OCI-LY1 (cell line): ENCODE measurements around the gene PDE4D.

Experiments used
- H2AFZ ChIP-seq: fragments of 200-600 bp; sonication (generic), shearing (Covaris generic); 2 replicates; pipeline ENCODE4 v1.6.0; 2014; ENCODE audit warnings: antibody characterized with exemption, mild to moderate bottlenecking, low read length
- H3F3A ChIP-seq: fragments of 200-600 bp; sonication (generic), shearing (Covaris generic); 2 replicates; pipeline ENCODE4 v1.6.0; 2014; ENCODE audit warnings: mild to moderate bottlenecking, antibody characterized with exemption, low read length, moderate library complexity; ENCODE audit not compliant: insufficient read depth
- H3K27ac ChIP-seq: fragments of 200-600 bp; sonication (generic); 2 replicates; pipeline ENCODE4 v1.5.1; 2014; ENCODE audit warnings: low read length, mixed run types, mild to moderate bottlenecking, low read depth; ENCODE audit not compliant: poor library complexity, severe bottlenecking
- H3K27me3 ChIP-seq: fragments of 200-600 bp; sonication (generic); 2 replicates; pipeline ENCODE4 v1.6.0; 2014; ENCODE audit warnings: antibody characterized with exemption, mild to moderate bottlenecking, low read length, moderate library complexity; ENCODE audit not compliant: insufficient read depth
- H3K36me3 ChIP-seq: fragments of 200-600 bp; sonication (generic); 2 replicates; pipeline ENCODE4 v1.6.1; 2014; ENCODE audit warnings: mild to moderate bottlenecking, antibody characterized with exemption, low read length, moderate library complexity, mixed read lengths; ENCODE audit not compliant: insufficient read depth
- H3K4me1 ChIP-seq: fragments of 200-600 bp; sonication (generic); 2 replicates; pipeline ENCODE4 v1.5.1; 2014; ENCODE audit warnings: mild to moderate bottlenecking, low read length, moderate library complexity; ENCODE audit not compliant: insufficient read depth, severe bottlenecking
- H3K4me2 ChIP-seq: fragments of 200-600 bp; sonication (generic), shearing (Covaris generic); 2 replicates; pipeline ENCODE4 v1.6.1; 2014; ENCODE audit warnings: low read length
- H3K4me3 ChIP-seq: fragments of 200-600 bp; sonication (generic); 2 replicates; pipeline ENCODE4 v1.5.1; 2014; ENCODE audit warnings: low read length, low read depth, mild to moderate bottlenecking, mixed read lengths; ENCODE audit not compliant: poor library complexity, severe bottlenecking
- H3K79me2 ChIP-seq: fragments of 200-600 bp; shearing (Covaris generic); 2 replicates; pipeline ENCODE4 v1.6.1; 2016; ENCODE audit warnings: mixed run types, low read length, mixed read lengths; ENCODE audit not compliant: insufficient read depth
- H3K9ac ChIP-seq: fragments of 200-600 bp; sonication (generic), shearing (Covaris generic); 2 replicates; pipeline ENCODE4 v1.6.1; 2014; ENCODE audit warnings: mild to moderate bottlenecking, low read length, mixed read lengths
- H3K9me2 ChIP-seq: fragments of 200-600 bp; sonication (generic), shearing (Covaris generic); 2 replicates; pipeline ENCODE4 v1.6.1; 2014; ENCODE audit warnings: low read depth, mild to moderate bottlenecking, low read length, mixed read lengths
- H3K9me3 ChIP-seq: fragments of 200-600 bp; shearing (Covaris generic); 2 replicates; pipeline ENCODE4 v1.6.1; 2014; ENCODE audit warnings: low read length, mixed read lengths
- H4K20me1 ChIP-seq: fragments of 200-600 bp; sonication (generic), shearing (Covaris generic); 2 replicates; pipeline ENCODE4 v1.6.0; 2016; ENCODE audit warnings: mild to moderate bottlenecking, low read length; ENCODE audit not compliant: insufficient read depth
- EZH2 ChIP-seq: fragments of 200-600 bp; sonication (generic), shearing (Covaris generic); IDR thresholded peaks from 2 replicates; pipeline ENCODE4 v1.8.0; 2017; ENCODE audit warnings: borderline replicate concordance, mixed run types, mild to moderate bottlenecking, antibody characterized with exemption, low read length, moderate library complexity, mixed read lengths
- TF ChIP-seq, protein P1 (sequence below): fragments of 200-600 bp; sonication (generic), shearing (Covaris generic); IDR thresholded peaks from 2 replicates; pipeline ENCODE4 v1.5.1; 2017; ENCODE audit warnings: mild to moderate bottlenecking, antibody characterized with exemption, low read length, moderate library complexity, mixed read lengths

PDE4D gene

DNA sequence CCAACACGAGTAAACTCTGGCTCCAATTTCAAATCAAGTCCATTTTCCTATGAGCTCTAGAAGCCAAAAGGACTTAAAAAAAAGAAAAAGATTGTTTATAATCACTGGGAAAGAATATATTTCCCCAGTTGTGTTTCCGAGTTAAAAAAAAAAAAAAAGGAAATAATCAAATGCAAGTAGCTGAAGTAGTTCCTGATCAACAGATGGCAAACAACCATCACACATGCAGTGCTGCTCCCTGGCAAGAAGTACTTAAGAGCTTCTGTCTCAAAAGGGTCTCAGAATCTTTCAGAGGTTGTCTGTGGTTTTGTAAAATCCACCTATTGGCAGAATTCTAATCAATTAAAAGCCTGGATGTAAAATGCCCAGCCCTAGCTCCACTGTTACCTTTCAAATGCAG, 922.8 kb downstream of the PDE4D start:
- H3K4me1 ChIP-seq = no peaks in the 10 kb centered on the region
- H3K79me2 ChIP-seq = no peaks in the 10 kb centered on the region
- no peaks in the 10 kb centered on the region for H3K27me3 ChIP-seq
- TF ChIP-seq EZH2 = no peak
- TF ChIP-seq, protein P1, sequence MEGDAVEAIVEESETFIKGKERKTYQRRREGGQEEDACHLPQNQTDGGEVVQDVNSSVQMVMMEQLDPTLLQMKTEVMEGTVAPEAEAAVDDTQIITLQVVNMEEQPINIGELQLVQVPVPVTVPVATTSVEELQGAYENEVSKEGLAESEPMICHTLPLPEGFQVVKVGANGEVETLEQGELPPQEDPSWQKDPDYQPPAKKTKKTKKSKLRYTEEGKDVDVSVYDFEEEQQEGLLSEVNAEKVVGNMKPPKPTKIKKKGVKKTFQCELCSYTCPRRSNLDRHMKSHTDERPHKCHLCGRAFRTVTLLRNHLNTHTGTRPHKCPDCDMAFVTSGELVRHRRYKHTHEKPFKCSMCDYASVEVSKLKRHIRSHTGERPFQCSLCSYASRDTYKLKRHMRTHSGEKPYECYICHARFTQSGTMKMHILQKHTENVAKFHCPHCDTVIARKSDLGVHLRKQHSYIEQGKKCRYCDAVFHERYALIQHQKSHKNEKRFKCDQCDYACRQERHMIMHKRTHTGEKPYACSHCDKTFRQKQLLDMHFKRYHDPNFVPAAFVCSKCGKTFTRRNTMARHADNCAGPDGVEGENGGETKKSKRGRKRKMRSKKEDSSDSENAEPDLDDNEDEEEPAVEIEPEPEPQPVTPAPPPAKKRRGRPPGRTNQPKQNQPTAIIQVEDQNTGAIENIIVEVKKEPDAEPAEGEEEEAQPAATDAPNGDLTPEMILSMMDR = no peak
- no peak overlapping the region for H2AFZ ChIP-seq
- no peak overlapping the region for H3K9ac ChIP-seq
- no peaks in the 10 kb centered on the region for H3K36me3 ChIP-seq
- H3K4me3 ChIP-seq = no peak overlapping the region
- no peaks in the 10 kb centered on the region for H3K9me2 ChIP-seq
- no peak overlapping the region for H3K4me2 ChIP-seq
- H4K20me1 ChIP-seq = no peaks in the 10 kb centered on the region
- H3F3A ChIP-seq = no peaks in the 10 kb centered on the region
- H3K27ac ChIP-seq = no peak overlapping the region
- H3K9me3 ChIP-seq = no peaks in the 10 kb centered on the region

DNA sequence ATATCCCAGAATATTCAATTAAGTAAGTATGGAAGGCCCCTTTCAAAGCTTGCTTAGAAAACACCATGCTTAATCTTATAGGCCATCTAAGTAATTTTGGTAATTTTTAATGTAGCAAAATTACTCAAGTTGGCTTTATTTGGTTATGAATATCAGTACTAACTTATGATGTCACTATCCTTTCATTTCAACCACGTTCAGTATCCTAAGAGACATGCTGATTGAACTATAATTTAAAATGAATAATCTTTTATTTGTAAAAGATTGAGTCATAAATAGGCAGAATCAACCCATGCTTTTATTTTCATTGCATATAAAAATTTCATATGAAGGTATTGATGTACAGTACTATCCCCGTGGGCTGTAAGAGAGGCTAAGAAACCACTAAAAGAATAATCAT, 923.7 kb downstream of the PDE4D start:
- Histone ChIP-seq H4K20me1 (no peaks in the 10 kb centered on the region), H2AFZ (no peak overlapping the region), H3K9ac (no peak overlapping the region), H3K27me3 (no peaks in the 10 kb centered on the region), H3K9me2 (no peaks in the 10 kb centered on the region), H3K36me3 (no peaks in the 10 kb centered on the region), H3K27ac (no peak overlapping the region), H3F3A (no peaks in the 10 kb centered on the region), H3K9me3 (no peaks in the 10 kb centered on the region), H3K4me1 (no peaks in the 10 kb centered on the region), H3K79me2 (no peaks in the 10 kb centered on the region), H3K4me2 (no peak overlapping the region), H3K4me3 (no peak overlapping the region)
- TF ChIP-seq, protein P1 = no peak

GRCh38 chr5:58969253-58969652, 924.3 kb downstream of the PDE4D start:
- no peaks in the 10 kb centered on the region for H3K9me2 ChIP-seq
- no peak overlapping the region for H3K4me2 ChIP-seq
- no peaks in the 10 kb centered on the region for H3K79me2 ChIP-seq

More at GRCh38 chr5:58969253-58969652, 924.3 kb downstream of the PDE4D start:
- H3K27ac ChIP-seq = no peak overlapping the region
- no peak overlapping the region for H3K4me3 ChIP-seq
- no peaks in the 10 kb centered on the region for H3K9me3 ChIP-seq
- H3K9ac ChIP-seq = no peak overlapping the region
- H3K4me1 ChIP-seq = no peaks in the 10 kb centered on the region
- no peaks in the 10 kb centered on the region for H4K20me1 ChIP-seq
- H2AFZ ChIP-seq = no peak overlapping the region
- no peaks in the 10 kb centered on the region for H3K27me3 ChIP-seq
- no peak for TF ChIP-seq EZH2
- TF ChIP-seq, protein P1 = no peak
- no peaks in the 10 kb centered on the region for H3K36me3 ChIP-seq
- no peaks in the 10 kb centered on the region for H3F3A ChIP-seq
